Astrocyte (in vitro differentiated cells and primary cell): ENCODE results near the gene TMEM258. TPM values are rescaled to one million over a fixed set of nuclear protein-coding genes. Genes with fewer than 3 reads are reported as not detected.
A peak's percentile ranks its signal among the peaks of the same experiment; 100 is the strongest.

Source experiments
- DNase-seq: peaks from one replicate; pipeline ENCODE4 v3.0.0-alpha.2; 2010; ENCODE audit warnings: low read depth
- FAIRE-seq: peaks from 2 replicates; lab custom pipeline; 2011; peaks lifted over from hg19 to GRCh38; lab: Jason Lieb, UNC
- H2AFZ ChIP-seq: 2 replicates; pipeline ENCODE4 v1.6.0; 2012; ENCODE audit warnings: low read depth, low read length, inconsistent platforms
- H3K27ac ChIP-seq: 2 replicates; pipeline ENCODE4 v1.5.1; 2011; ENCODE audit warnings: low read depth, low read length, inconsistent platforms
- H3K27me3 ChIP-seq: 2 replicates; pipeline ENCODE4 v1.6.0; 2011; ENCODE audit warnings: low read length, inconsistent platforms; ENCODE audit not compliant: insufficient read depth
- H3K36me3 ChIP-seq: 2 replicates; pipeline ENCODE4 v1.5.1; 2011; ENCODE audit warnings: low read length, inconsistent platforms; ENCODE audit not compliant: insufficient read depth
- H3K4me1 ChIP-seq: 2 replicates; pipeline ENCODE4 v1.5.1; 2011; ENCODE audit warnings: low read length, inconsistent platforms; ENCODE audit not compliant: insufficient read depth
- H3K4me2 ChIP-seq: 2 replicates; pipeline ENCODE4 v1.6.0; 2012; ENCODE audit warnings: low read length, inconsistent platforms
- H3K4me3 ChIP-seq: 2 replicates; pipeline ENCODE4 v1.5.1; 2011; ENCODE audit warnings: low read depth, mild to moderate bottlenecking, low read length, inconsistent platforms; ENCODE audit not compliant: insufficient read depth
- H3K79me2 ChIP-seq: 2 replicates; pipeline ENCODE4 v1.6.0; 2012; ENCODE audit warnings: mild to moderate bottlenecking, low read length, inconsistent platforms; ENCODE audit not compliant: insufficient read depth
- H3K9ac ChIP-seq: 2 replicates; pipeline ENCODE4 v1.6.0; 2012; ENCODE audit warnings: mild to moderate bottlenecking, low read length, inconsistent platforms
- H3K9me3 ChIP-seq: 2 replicates; pipeline ENCODE4 v1.5.1; 2012; ENCODE audit warnings: low read depth, mild to moderate bottlenecking, low read length, inconsistent platforms; ENCODE audit not compliant: insufficient read depth
- H4K20me1 ChIP-seq: 2 replicates; pipeline ENCODE4 v1.6.0; 2012; ENCODE audit warnings: low read length, inconsistent platforms; ENCODE audit not compliant: insufficient read depth
- H3K27ac Mint-ChIP-seq: one replicate; pipeline ENCODE4 v1.8.0; 2021; ENCODE audit warnings: mild to moderate bottlenecking, mixed read lengths; ENCODE audit not compliant: unreplicated experiment
- H3K27me3 Mint-ChIP-seq: one replicate; pipeline ENCODE4 v1.8.0; 2021; ENCODE audit warnings: low read depth, mixed read lengths; ENCODE audit not compliant: unreplicated experiment
- H3K36me3 Mint-ChIP-seq: one replicate; pipeline ENCODE4 v1.8.0; 2021; ENCODE audit warnings: low read depth, mixed read lengths; ENCODE audit not compliant: unreplicated experiment
- H3K4me1 Mint-ChIP-seq: one replicate; pipeline ENCODE4 v1.8.0; 2021; ENCODE audit warnings: low read depth, mixed read lengths; ENCODE audit not compliant: unreplicated experiment
- H3K4me3 Mint-ChIP-seq: one replicate; pipeline ENCODE4 v1.8.0; 2021; ENCODE audit warnings: mild to moderate bottlenecking, moderate library complexity, mixed read lengths; ENCODE audit not compliant: unreplicated experiment
- H3K9me3 Mint-ChIP-seq: one replicate; pipeline ENCODE4 v1.8.0; 2021; ENCODE audit warnings: mild to moderate bottlenecking, mixed read lengths; ENCODE audit not compliant: unreplicated experiment
- CTCF ChIP-seq: IDR thresholded peaks from 2 replicates; pipeline ENCODE4 v1.5.1; 2011; ENCODE audit warnings: low read depth, mild to moderate bottlenecking, inconsistent platforms, low read length, moderate library complexity; ENCODE audit not compliant: insufficient read depth
- EZH2 ChIP-seq: IDR thresholded peaks from 2 replicates; pipeline ENCODE4 v1.6.1; 2012; ENCODE audit warnings: mild to moderate bottlenecking, low read length, inconsistent platforms; ENCODE audit not compliant: insufficient read depth
- total RNA-seq: library from RNA; stranded (reverse); gene quantifications from 2 replicates; pipeline ENCODE4 v1.2.1, GENCODE V29; 2021

TMEM258 gene
- total RNA-seq, 1 donor from 2014 or later: 98.6 TPM

DNA sequence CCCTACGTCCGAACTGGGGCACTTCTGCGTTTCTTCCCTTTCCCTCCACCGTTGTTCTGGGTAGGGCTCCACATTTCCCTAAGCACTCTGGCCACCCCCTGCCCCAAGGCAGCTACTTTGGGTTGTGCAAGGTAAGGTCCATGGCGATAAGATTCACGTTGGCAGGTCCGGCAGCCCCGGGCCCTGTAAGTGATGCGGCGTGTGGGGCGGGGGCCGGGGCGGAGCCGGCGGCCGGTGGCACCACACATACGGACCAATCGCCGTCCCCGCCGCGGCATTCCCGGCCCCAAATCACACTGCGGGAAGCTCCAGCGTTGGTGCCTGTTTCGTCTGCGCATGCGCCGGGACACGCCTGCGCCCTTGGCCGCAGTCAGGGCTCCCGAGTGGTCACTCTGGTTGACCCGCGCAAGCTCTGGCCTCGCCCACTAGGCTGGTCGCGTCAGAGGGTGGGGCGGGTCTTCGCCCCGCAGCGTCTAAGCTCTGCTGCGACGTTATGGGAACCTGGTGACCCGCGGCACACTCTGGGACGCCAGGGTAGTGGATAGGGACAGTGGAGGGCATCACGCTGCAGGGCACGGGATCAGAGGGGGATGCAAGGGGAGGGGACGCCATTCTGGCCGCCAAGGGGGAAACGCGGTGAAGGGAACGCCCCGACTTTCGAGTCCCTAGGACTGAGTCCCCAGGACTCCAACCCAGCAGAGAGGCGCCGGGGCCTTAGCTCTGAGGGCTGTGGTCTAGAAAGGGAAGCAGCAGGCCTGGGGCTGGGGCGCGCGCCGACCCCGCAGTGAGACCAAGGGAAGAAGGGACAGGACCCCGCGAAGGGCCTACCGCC lies 22.8 kb upstream of the TMEM258 start:
- H4K20me1 ChIP-seq: no peaks in the 10 kb centered on the region
- peak overlapping the region; percentile 69 for H3K4me3 ChIP-seq
- no peaks in the 10 kb centered on the region for H3K9me3 Mint-ChIP-seq
- no peaks in the 10 kb centered on the region for H3K9me3 ChIP-seq
- H3K27ac ChIP-seq: peak overlapping the region; percentile 85
- H3K27me3 Mint-ChIP-seq: no peaks in the 10 kb centered on the region
- DNase-seq (peak; percentile 89), FAIRE-seq (no peak)
- peak overlapping the region; percentile 90 for H3K9ac ChIP-seq
- H3K4me1 Mint-ChIP-seq: peaks cover 6% of the 10 kb centered on the region
- no peak for TF ChIP-seq EZH2
- no peak for TF ChIP-seq CTCF
- peaks cover 11% of the 10 kb centered on the region for H3K79me2 ChIP-seq
- H3K27ac Mint-ChIP-seq: peak overlapping the region; percentile 95
- peak overlapping the region; percentile 82 for H2AFZ ChIP-seq
- peak overlapping the region; percentile 90 for H3K4me2 ChIP-seq
- peaks cover 12% of the 10 kb centered on the region for H3K4me1 ChIP-seq
- H3K4me3 Mint-ChIP-seq: peak overlapping the region; percentile 95
- H3K27me3 ChIP-seq: no peaks in the 10 kb centered on the region
- peaks cover 12% of the 10 kb centered on the region for H3K36me3 Mint-ChIP-seq
- H3K36me3 ChIP-seq: peaks cover 7% of the 10 kb centered on the region

DNA sequence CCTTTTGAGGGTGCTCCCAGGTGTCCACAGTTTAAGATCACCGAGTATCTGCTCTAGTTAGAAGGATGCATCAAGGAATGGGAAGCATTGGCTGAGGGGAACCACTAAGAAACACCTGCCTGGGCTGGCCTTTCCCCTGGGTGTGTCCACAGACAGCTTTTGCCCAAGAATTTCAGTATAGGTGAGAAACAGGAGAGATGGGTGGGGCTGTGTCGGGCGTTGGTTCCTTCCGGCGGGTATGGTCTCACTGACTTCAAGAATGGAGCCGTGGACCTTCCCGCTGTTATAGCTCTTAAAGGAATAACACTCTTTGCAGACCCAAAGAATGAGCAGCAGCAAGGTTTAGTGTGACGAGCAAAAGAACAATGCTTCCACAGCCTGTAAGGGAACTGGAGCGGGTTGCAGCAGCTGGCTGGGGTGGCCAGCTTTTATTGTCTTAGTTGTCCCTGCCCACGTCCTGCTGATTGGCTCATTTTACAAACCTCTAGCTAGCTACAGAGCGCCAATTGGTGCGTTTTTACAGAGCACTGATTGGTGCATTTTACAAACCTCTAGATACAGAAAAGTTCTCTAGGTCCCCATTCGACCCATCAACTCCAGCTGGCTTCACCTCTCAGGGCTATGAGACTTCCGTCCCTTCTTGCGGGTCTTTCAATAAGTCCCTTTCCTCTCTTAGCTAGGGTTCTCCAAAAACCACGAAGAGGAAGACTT lies 22.0 kb upstream of the TMEM258 start:
- TF ChIP-seq CTCF: no peak
- no peak for TF ChIP-seq EZH2
- Histone ChIP-seq H3K27ac (peak overlapping the region; percentile 74), H3K4me1 (peaks cover 12% of the 10 kb centered on the region), H3K79me2 (peaks cover 11% of the 10 kb centered on the region), H3K4me2 (peak overlapping the region; percentile 90), H3K9ac (peak overlapping the region; percentile 90), H3K36me3 (peaks cover 13% of the 10 kb centered on the region), H3K4me3 (peak overlapping the region; percentile 69), H2AFZ (peak overlapping the region; percentile 74), H4K20me1 (no peaks in the 10 kb centered on the region), H3K27me3 (no peaks in the 10 kb centered on the region), H3K9me3 (no peaks in the 10 kb centered on the region)
- Mint-ChIP-seq H3K4me3 (peak overlapping the region; percentile 95), H3K9me3 (no peaks in the 10 kb centered on the region), H3K4me1 (peaks cover 4% of the 10 kb centered on the region), H3K36me3 (peaks cover 12% of the 10 kb centered on the region), H3K27me3 (no peaks in the 10 kb centered on the region), H3K27ac (peak overlapping the region; percentile 95)
- no peak for FAIRE-seq
- peak; percentile 28 for DNase-seq
